ENCODE results near the gene PAPPA2. TPM values are rescaled to one million over a fixed set of nuclear protein-coding genes. Genes with fewer than 3 reads are reported as not detected.

The PAPPA2 gene
- polyA plus RNA-seq, 3 donors = 42.6 to 48.8 (median 45.8) TPM

DNA sequence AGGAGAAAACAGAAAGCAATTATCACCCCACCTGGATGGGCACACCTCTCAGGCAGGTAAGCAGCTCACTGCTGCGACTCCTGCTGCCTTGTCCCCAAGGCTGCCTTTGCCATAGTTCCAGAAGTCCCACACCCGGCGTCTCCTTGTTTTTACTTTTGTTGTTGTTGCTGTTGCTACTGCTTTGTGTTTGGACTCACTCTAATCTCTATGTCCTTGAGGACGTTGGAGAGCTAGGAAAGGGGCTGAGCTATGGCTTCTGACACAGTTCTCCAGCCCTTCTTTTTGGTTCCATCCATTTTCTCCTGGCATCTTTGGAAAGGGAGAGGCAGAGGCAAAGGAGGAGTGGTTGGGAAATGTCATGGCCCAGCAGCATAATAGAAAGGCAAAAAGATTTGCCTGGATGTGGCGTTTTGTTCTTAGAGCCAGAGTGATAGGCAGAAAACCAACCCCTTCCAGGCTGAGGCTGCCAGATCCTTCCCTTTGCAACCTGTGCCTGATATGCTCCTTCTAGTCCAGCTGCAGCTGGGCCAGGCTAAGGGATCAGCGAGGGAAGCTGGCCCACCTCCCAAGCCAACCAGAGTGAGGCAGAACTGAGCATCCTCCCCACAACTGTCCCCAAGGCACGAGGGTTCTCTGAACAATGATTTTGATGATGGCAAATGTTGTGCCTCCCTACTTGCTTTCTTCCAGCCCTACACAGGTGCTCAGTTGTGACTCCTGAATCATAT is 430.8 kb downstream of the PAPPA2 start:
- DNase-seq (ENCODE audit: extremely low read depth in 1 of 11, low read depth in 9 of 11, low spot score in 4 of 11) = no peak

DNA sequence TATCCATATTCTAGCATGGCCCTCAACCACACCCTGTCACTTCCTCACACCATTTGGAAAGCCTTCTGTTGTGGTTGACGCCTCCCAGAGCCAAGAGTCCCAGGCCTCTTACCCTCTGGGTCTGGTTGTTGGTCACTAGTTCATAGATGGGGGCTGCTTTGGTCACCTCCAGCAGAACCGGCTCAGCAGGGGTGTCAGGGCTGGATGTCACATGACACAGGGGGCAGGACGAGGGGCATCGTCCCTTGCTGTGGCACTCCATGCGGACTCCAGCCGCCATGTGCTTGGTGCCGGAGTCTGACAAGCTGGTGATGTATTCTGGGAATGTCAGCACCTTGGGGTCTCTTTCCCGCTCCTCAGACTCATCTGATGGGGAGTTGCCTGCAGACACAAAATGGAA is 431.5 kb downstream of the PAPPA2 start:
- DNase-seq (ENCODE audit: extremely low read depth in 1 of 11, low read depth in 9 of 11, low spot score in 4 of 11) = no peak

Measured in renal cortex interstitium (tissue), 11 donors.